GM12801 (cell line): ENCODE results near the gene C5AR1.

Source experiments
- TF ChIP-seq, protein P1 (sequence below): IDR thresholded peaks from one replicate; pipeline ENCODE4 v1.5.1; 2011; ENCODE audit warnings: control low read depth; ENCODE audit not compliant: insufficient read length; ENCODE audit errors: extremely low read depth

Gene C5AR1

DNA sequence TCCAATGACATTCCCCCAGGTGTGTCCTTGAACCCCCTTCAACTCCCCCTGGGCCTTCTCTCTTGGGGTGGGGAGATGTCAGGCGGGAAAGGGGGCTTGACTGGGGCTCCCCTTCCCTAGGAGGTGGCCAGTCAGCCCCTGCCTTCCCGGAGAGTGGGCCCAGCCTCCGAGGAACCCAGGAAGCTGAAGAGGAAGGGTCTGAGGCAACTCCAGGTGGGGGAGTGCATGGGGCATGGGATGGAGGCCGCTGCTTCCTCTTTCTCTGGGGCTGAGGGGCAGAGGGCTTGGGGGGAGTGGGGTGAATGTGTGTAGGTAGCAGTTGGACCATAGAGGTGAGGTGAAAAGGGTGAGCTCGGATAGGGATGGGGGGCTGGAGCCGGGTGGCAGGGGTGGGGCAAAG lies 37.7 kb upstream of the C5AR1 start:
- TF ChIP-seq, protein P1, sequence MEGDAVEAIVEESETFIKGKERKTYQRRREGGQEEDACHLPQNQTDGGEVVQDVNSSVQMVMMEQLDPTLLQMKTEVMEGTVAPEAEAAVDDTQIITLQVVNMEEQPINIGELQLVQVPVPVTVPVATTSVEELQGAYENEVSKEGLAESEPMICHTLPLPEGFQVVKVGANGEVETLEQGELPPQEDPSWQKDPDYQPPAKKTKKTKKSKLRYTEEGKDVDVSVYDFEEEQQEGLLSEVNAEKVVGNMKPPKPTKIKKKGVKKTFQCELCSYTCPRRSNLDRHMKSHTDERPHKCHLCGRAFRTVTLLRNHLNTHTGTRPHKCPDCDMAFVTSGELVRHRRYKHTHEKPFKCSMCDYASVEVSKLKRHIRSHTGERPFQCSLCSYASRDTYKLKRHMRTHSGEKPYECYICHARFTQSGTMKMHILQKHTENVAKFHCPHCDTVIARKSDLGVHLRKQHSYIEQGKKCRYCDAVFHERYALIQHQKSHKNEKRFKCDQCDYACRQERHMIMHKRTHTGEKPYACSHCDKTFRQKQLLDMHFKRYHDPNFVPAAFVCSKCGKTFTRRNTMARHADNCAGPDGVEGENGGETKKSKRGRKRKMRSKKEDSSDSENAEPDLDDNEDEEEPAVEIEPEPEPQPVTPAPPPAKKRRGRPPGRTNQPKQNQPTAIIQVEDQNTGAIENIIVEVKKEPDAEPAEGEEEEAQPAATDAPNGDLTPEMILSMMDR = no peak

DNA sequence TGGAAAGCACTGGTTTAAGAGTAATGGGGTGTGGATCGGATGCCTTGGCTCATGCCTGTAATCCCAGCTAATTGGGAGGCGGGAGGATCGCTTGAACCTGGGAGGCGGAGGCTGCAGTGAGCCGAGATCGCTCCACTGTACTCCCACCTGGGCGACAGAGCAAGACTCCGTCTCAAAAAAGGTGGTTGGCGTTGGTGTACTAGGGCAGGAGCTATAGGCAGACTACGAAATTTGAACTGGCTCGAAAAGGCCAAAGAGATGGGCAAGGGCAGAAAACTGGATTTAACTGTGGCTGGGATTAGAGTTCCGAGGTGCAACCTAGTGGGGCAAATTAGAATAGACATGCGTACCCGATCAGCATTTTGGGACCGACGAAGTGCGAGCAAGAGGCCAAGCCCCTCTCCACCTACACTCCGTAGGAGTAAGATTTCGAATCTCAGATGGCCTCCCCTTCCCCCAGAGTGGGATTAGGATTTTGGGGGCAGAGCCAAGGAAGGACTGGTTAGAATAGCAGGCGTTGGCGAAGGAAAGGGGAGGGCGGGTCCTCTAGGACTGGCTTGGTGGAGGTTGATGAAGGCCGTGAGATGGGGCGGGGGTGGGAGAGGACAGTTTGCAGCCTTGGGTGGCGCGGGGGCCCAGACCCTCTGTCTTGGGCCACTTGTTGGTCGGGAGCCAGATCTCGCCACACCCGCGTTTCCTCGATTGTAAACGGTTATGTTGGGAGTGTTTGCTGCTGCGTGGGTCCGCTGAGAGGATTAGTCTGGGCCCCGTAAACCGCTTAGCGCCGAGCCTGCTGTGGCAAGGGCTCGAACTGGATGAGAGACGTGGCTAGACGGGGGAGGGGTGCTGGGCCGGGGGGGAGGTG lies 37.0 kb upstream of the C5AR1 start:
- TF ChIP-seq, protein P1 = no peak

DNA sequence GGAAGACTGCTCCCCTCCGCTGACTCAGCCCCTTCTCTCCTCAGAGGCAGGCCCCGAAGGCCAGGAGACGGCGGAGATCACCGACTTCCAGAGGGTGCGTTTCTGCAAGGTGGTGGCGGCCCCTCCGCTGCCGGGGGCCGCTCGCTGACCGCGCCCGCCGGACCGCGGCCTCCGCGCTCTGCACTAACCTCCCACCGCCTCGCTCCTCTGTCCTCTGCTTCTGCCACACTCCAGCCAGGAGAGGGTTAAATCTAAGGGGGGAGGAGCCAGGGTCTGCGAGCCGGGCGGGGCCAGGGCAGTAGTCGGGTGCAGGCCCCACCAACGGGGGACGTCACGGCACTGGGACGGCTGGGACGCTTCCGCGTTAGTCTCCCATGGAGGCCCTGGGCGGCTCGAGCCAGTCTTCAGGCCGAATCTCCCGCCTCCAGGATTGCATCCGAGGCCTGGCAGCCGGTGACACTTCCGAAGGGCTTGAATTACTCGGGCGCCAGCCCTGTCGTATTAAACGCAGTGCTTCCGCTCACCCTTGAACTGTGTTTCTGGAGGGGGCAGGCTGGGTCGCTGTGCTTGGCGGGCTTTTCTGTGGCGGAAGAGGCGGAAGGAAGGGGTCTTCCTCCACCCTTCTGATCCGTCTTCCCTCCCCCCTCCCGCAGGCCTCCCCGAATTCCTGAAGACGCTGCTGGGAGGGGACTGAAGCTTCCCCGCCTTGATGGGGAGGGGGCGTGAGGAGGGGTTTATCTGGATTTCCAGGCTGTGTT lies 36.2 kb upstream of the C5AR1 start:
- TF ChIP-seq, protein P1 = no peak

DNA sequence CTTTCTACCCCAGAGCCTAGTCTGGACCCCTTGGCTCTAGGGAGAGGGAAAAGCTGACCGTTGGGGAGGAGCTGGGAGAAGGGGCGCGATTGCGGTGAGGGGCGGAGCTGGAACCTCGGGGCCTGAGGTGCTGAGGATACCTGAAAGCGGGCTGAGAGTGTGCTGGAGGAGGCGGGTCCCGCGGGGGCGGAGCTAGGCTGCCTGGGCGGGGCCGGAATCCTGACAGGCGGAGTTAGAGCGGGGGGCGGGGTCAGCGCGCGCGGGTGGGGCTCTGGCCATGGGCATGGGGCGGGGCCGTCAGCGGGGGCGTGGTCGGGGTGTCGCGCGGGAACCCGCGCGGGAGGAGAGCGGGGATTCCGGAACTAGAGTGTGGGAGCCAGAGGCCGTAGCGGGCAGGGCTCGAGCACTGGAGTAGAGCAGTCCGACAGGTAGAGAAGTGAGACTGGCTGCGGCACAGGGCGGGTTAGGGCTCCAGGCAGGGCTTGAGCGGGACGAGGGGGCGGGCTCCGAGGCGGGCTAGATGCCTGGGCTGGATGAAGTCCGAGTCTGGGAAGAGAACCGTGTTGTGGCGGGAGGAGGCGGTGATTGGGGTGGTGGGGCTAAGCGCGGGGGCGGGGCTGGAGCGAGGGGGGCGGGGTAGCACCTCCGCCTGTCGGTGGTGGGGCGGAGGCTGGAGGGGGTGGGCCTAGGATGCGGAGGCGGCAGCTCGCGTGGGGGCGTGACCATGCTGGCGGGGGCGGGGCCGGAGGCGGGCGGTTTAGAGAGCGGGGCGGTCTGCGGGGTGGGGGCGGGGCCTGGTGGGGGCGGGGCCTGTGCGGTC lies 35.4 kb upstream of the C5AR1 start, which contains the start of gene INAFM1:
INAFM1 (plus strand) TSS at position 815 of the 820 bp plus-strand sequence. CDS start 35 bp downstream, outside the sequence.
- TF ChIP-seq, protein P1 = no peak

DNA sequence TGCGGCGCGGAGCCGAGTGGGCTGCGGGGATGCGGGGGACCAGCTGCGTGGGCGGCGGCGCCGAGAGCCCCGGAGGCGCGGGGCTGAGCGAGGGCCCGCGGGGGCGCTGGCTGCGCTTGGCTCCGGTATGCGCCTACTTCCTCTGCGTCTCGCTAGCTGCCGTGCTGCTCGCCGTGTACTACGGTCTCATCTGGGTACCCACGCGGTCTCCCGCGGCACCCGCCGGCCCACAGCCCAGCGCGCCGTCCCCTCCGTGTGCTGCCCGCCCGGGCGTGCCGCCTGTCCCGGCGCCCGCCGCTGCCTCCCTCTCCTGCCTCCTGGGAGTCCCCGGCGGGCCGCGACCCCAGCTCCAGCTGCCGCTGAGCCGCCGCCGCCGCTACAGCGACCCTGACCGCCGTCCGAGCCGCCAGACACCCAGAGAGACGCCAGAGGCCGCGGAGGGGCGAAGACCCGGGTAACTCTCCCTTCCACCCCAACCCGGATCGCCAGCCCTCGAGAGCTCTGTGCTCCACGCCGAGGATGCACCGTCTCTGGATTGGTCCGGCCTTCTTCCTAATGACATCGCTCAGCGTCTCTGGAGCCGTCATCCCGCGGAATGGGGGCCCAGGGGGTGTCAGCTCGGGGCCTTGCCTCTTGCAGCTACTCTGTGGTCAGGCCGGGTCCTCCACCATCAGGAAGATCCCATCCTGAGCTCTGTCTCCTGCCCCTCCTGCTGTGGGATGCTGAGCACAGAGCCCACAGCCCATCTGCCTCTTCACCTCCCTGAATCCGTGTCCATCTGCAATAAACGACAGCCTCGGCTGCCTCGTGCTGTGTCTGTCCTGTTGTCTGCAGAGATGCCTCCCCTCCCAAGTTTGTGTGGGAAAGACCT lies 34.5 kb upstream of the C5AR1 start:
- TF ChIP-seq, protein P1 = no peak

DNA sequence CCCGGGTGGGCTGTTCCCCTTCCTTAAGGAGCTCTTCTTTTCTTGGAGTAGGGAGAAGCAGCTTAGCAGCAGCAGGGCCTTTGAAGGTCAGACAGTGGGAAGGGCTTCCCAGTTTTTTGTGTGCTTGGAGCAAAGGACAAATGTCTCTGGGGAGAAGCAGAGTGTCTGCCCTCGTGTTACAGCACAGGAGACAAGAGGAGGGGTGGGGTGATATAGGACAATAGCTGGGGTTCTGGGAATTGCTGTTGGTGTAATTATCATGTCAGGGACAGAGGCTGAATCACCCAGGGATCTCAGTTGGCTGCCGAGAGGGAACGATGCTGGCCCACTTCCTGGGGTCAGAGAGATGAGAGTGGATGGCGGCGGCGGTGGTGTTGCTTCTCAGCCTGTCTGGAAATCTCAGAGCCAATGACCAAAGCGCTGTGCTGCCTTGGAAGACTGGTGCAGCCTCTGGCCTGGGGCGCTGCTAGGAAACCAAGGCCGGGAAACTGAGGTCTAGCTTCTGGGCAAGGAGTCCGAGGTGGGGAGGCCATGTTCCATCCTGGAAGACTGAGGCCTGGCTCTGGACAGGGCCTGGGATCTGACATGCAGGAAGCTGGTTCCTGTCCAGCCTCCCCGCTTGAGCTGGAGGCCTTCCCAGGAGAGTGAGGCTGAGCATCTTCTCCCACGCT lies 33.7 kb upstream of the C5AR1 start:
- TF ChIP-seq, protein P1 = no peak
